SW480 (cell line): ENCODE measurements around the gene ISY1.

ENCODE experiments used
- DNase-seq: peaks from one replicate; pipeline ENCODE4 v3.0.0-alpha.2; 2016; ENCODE audit warnings: low spot score

ISY1 gene

DNA sequence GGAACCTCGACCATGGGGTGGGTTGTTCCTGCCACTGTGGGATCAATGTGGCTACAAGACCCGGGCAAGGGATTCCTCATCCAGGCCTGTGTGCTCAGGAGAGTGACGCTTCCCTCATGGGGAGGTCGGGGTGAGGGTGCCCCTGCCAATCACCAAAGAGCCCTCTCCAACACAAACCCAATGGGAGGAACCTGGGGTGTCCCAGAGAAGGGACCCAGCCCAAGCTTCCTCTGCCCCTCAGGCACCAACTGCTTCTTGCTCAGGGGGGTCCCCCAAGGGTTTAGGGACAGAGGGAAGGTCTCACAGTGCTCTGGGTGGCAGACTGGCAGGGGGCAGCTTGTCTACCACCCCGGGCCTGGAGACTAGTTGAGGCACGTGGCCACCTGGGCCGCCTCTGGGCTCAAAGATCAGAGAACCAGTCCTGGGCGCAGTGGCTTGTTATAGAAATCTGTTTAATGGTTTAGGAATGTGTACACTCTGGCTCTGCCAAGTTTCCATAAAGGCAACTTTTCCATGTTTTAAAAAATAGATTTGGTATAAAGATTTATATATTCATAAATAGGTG is 73.6 kb downstream of the ISY1 start:
- no peak for DNase-seq

DNA sequence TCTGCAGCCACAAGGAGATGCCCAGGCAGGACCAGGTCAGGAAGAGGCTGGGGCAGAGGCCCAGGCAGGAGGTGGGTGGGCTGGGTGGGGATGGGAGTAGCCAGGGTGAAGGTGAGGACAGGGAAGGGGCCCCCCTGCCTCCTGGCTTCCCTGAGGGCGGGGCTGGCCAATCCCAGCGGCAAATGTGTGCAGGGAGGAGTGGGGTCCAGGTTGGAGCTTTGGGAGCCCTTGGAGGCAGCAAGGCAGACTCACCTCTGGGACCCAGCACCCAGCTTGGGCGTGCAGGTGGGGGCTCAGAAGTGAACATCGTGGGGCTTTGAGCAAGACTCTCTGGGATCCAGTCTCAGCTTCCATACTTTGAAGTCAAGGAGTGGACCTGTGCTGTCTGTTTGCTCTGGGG is 75.0 kb downstream of the ISY1 start:
- DNase-seq = no peak

GRCh38 chr3:129085165-129085715 is 75.6 kb downstream of the ISY1 start:
- DNase-seq = no peak

DNA sequence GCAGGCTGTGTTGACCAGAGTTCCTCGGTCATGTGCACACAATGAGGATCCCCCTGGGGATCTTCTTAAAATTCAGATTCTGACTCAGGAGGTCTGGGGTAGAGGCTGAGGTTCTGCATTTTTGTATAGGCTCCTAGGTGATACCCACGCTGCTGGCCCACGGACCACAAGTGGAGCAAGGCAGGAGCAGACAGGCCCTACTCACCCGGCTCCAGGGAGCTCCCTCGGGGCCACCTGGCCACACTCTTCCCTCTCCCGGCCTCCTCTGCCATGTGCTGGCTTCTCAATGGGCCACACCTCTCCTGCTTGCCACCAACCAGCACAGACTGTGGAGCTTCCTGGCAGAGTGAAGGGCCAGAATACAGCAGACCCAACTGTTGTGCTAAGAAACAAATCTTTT is 76.4 kb downstream of the ISY1 start:
- no peak for DNase-seq

DNA sequence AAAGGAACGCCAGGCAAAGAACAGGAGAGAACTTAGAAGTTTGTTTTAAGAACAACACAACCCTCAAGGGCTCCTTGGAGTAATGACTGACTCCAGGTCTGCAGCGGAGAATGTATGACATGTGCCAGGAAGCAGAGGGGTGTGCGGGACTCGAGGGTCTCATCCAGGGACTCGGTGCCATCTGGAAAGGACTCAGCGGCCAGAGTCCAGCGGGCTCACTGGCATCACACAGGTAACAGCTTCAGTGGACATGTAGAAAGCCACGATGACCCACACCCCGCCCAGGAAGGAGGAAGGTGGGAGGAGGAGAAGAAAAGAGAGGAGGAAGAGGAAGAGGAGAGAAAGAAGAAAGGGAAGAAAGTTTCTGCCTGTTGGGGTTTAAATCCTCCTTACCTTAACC is 78.8 kb downstream of the ISY1 start:
- DNase-seq = no peak

GRCh38 chr3:129081503-129081902 is 79.4 kb downstream of the ISY1 start:
- no peak for DNase-seq

DNA sequence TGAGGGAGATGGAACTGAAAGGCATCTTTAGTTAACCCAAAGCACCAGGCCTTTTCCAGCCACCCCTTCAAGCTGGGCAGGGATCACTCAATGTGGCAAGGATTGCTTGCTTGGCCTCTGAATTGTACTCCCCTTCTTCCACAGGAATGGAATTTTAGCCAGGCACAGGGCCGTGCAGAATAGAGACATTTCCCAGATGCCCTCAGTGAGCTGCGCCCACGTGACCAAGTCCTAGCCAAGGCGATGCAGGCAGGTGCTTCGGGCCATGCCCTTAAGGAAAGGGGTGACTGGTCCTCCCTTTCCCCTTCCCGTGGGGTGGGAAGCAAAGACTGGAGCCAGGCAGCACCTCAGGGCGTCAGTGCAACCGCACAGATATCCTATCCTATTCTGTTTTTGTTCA is 82.4 kb downstream of the ISY1 start:
- no peak for DNase-seq
